Epithelial cell of proximal tubule (primary cell): ENCODE data around the gene ADAM8. TPM values are rescaled to one million over a fixed set of nuclear protein-coding genes. Genes with fewer than 3 reads are reported as not detected.

Experiments used
- DNase-seq: peaks from one replicate; pipeline ENCODE4 v3.0.0-alpha.2; 2011; ENCODE audit warnings: low read depth
- H3K4me3 ChIP-seq: 2 replicates; pipeline ENCODE4 v1.5.1; 2011; ENCODE audit warnings: low read depth, mild to moderate bottlenecking, low read length
- CTCF ChIP-seq: conservative IDR thresholded peaks from 2 replicates; pipeline ENCODE4 v1.5.1; 2012; ENCODE audit warnings: low read depth, mild to moderate bottlenecking, low read length
- total RNA-seq: library from RNA; depleted of rRNA; stranded (reverse); fragments of >200 nt; gene quantifications from 2 replicates; pipeline ENCODE4 v1.2.3, GENCODE V29; 2015

Gene ADAM8
- total RNA-seq, 1 donor from 2014 or later = 52.6 TPM

- no peak overlapping the region for H3K4me3 ChIP-seq
- TF ChIP-seq CTCF = no peak
- DNase-seq = no peak
These were observed 23.1 kb upstream of the ADAM8 start for GRCh38 chr10:133299738-133300137.

GRCh38 chr10:133299224-133299623, 22.6 kb upstream of the ADAM8 start:
- TF ChIP-seq CTCF = no peak
- no peak for DNase-seq
- no peak overlapping the region for H3K4me3 ChIP-seq

GRCh38 chr10:133298466-133298865, 21.8 kb upstream of the ADAM8 start:
- no peak for DNase-seq
- TF ChIP-seq CTCF = no peak
- H3K4me3 ChIP-seq = no peak overlapping the region

- TF ChIP-seq CTCF = no peak
- no peak overlapping the region for H3K4me3 ChIP-seq
- no peak for DNase-seq
These were observed 20.8 kb upstream of the ADAM8 start for GRCh38 chr10:133297504-133297903.

- no peak overlapping the region for H3K4me3 ChIP-seq
- no peak for DNase-seq
- TF ChIP-seq CTCF = no peak
These were observed 19.0 kb upstream of the ADAM8 start for GRCh38 chr10:133295426-133296320.

- no peak for TF ChIP-seq CTCF
- no peak for DNase-seq
- H3K4me3 ChIP-seq = no peak overlapping the region
These were observed 17.5 kb upstream of the ADAM8 start for GRCh38 chr10:133294189-133294588.

- no peak for DNase-seq
- H3K4me3 ChIP-seq = no peak overlapping the region
- TF ChIP-seq CTCF = no peak
These were observed 17.1 kb upstream of the ADAM8 start for GRCh38 chr10:133293810-133294119.
